AG04449 (cell line): Measurements from ENCODE around the gene EML6.

Source experiments
- CTCF ChIA-PET: fragments of 350-600 bp; formaldehyde crosslinking; extraction: SDS; loops from one replicate; lab custom pipeline; 2021; ENCODE audit warnings: antibody characterized with exemption; lab: Yijun Ruan, JAX
- POLR2A ChIA-PET: fragments of 400-600, 350-600 bp; formaldehyde crosslinking; extraction: SDS; loops from one replicate; lab custom pipeline; 2020; ENCODE audit warnings: antibody characterized with exemption, inconsistent platforms; lab: Yijun Ruan, JAX
- DNase-seq: peaks from one replicate; pipeline ENCODE4 v3.0.0-alpha.2; 2010; ENCODE audit warnings: low read depth, low spot score
- H3K4me3 ChIP-seq: 2 replicates; pipeline ENCODE4 v1.5.1; 2011; ENCODE audit warnings: low read depth, mild to moderate bottlenecking, control low read depth, low read length
- TF ChIP-seq, protein P1 (sequence below): IDR thresholded peaks from one replicate; pipeline ENCODE4 v1.5.1; 2011; ENCODE audit warnings: mild to moderate bottlenecking, moderate library complexity, low read length, control low read depth, inconsistent platforms; ENCODE audit not compliant: insufficient read depth; ENCODE audit errors: missing control alignments

Gene EML6

DNA sequence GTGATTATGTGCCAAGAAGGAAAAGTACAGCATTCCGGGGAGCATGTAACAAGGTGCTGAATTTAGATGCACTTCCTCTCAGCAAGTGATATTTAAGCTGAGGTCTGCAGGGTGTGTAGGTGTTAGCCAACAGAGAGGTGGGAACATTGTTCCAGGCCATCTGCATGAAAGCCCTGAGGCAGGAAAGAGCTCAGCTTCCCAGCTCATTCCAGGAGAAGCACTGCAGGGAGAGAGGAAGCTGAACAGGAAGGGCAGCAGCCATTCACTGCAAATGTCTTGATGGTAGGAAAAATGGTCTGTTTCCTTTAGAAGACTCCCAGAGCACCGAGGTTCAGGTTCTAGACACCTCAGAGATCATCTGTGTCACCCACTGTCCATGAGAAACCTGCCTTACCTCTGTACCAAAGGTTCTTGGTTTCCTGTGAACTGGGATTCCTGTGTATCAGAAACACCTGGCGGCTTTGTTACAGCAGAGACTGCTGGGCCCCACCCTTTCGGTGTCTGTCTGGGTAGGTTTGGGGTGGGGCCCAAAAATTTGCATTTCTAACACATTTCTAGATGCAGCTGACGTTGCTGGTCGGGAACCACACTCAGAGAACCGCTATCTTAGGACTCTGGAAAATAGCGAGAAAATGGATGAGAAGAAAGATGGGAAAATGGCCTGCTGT lies 242.8 kb downstream of the EML6 start:
- DNase-seq: no peak
- TF ChIP-seq, protein P1, sequence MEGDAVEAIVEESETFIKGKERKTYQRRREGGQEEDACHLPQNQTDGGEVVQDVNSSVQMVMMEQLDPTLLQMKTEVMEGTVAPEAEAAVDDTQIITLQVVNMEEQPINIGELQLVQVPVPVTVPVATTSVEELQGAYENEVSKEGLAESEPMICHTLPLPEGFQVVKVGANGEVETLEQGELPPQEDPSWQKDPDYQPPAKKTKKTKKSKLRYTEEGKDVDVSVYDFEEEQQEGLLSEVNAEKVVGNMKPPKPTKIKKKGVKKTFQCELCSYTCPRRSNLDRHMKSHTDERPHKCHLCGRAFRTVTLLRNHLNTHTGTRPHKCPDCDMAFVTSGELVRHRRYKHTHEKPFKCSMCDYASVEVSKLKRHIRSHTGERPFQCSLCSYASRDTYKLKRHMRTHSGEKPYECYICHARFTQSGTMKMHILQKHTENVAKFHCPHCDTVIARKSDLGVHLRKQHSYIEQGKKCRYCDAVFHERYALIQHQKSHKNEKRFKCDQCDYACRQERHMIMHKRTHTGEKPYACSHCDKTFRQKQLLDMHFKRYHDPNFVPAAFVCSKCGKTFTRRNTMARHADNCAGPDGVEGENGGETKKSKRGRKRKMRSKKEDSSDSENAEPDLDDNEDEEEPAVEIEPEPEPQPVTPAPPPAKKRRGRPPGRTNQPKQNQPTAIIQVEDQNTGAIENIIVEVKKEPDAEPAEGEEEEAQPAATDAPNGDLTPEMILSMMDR: no peak
- CTCF ChIA-PET: interaction anchor here (0.8 to 2.9 kb wide), 8 partner anchors 9 to 210 kb away, joined by 3 to 10 read pairs (median 5); no protein-coding TSS in a partner anchor
- POLR2A ChIA-PET: no interaction called here
- H3K4me3 ChIP-seq: no peak overlapping the region

DNA sequence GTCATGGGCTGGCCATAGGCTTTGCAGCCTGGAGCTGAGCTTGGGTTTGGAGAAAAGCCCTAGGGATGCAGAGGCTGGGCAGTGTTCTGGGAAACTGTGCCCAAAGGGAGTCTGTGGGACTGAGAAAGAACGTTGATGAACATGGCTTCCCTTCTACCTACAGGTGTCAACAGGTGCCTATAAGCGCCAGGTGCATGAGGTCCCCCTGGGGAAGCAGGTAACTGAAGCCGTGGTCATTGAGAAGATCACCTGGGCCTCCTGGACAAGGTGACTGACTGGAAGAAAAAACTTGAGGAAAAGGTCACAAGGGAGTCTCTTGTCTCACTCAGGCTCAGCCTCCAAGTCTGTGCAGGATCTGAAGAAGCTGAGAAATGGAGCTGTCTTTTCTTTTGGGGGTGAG lies 243.4 kb downstream of the EML6 start:
- TF ChIP-seq, protein P1: no peak
- CTCF ChIA-PET: interaction anchor here (0.8 to 2.9 kb wide), 6 partner anchors 9 to 209 kb away, joined by 3 to 10 read pairs (median 4); no protein-coding TSS in a partner anchor
- H3K4me3 ChIP-seq: no peak overlapping the region
- POLR2A ChIA-PET: no interaction called here
- DNase-seq: no peak

GRCh38 chr2:54967269-54967668 lies 243.8 kb downstream of the EML6 start:
- no peak overlapping the region for H3K4me3 ChIP-seq
- ChIA-PET CTCF (interaction anchor here (1.1 to 2.9 kb wide), 4 partner anchors 8 to 209 kb away, joined by 3 to 10 read pairs (median 4); no protein-coding TSS in a partner anchor), POLR2A (no interaction called here)
- TF ChIP-seq, protein P1: no peak
- DNase-seq: no peak

DNA sequence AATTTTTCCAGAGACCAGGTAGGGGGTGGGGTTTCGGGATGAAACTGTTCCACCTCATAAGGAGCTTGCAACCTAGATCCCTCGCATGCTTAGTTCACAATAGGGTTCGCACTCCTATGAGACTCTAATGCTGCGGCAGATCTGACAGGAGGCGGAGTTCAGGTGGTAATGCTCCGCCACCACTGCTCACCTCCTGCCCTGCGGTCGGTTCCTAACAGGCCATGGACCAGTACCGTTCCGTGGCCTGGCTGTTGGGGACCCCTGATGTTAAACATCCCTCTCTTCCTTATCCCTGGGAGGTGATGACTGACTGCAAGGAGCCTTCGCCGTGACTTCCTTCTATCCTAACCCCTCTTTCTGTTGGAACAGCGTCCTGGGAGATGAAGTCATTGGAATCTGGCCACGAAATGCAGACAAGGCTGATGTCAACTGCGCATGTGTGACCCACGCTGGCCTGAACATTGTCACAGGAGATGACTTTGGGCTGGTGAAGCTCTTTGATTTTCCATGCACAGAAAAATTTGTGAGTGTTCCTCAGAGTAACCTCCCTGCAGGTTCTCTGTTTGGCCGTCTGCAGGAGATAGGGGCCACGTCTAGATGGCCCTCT lies 244.4 kb downstream of the EML6 start:
- DNase-seq: no peak
- H3K4me3 ChIP-seq: no peak overlapping the region
- ChIA-PET CTCF (interaction anchor here (1.2 to 2.5 kb wide), 4 partner anchors 16 to 208 kb away, joined by 3 to 14 read pairs (median 6); no protein-coding TSS in a partner anchor), POLR2A (interaction anchor here (0.5 kb wide), 1 partner anchor 73 kb away, joined by 5 read pairs; no protein-coding TSS in a partner anchor)
- TF ChIP-seq, protein P1: no peak

DNA sequence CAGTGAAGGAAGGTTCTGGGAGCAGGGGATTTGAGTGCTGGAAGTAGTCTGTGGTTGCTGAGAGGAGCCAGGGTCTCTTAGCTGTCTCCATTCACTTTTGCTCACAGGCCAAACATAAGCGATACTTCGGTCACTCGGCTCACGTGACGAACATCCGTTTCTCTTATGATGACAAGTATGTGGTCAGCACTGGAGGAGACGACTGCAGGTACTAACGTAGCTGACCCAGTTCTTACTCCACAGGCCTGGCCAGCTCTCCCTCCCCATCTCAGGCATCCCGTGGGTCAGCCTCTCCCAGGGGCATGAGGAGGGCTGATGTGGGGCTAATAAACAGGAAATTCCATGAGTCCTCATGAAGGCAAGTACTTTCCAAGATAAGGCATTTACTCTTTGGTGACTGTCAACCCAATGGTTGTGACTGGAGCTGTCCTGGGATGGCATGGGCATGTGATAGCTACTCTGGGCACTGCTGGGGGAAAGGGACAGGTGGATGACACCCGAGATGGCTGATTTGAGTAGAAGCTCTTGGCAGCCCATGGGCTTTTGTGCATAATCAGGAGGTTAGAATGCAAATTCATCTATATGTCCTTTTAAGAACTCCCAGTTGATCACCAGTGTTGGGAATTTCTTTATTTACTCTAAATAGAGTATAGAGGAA lies 245.2 kb downstream of the EML6 start:
- ChIA-PET CTCF (interaction anchor here (1.2 to 2.5 kb wide), 4 partner anchors 15 to 201 kb away, joined by 3 to 14 read pairs (median 6); partner anchors contain the start of gene RTN4), POLR2A (interaction anchor here (0.5 kb wide), 1 partner anchor 72 kb away, joined by 5 read pairs; no protein-coding TSS in a partner anchor)
- H3K4me3 ChIP-seq: no peak overlapping the region
- TF ChIP-seq, protein P1: no peak
- DNase-seq: no peak
